ENCODE measurements around the gene NARS2. TPM values are rescaled to one million over a fixed set of nuclear protein-coding genes. Genes with fewer than 3 reads are reported as not detected.
"Not testable (repeated sequence)": the region's sequence is repeated elsewhere in the genome, so short reads cannot be mapped to it uniquely, and the experiment has no call there.

NARS2 gene
- total and polyA plus RNA-seq, 7 donors, result 12.8 to 22.3 (median 14.5) TPM

- no peak for TF ChIP-seq CTCF (IDR thresholded peaks at IDR 0.05)
- intact Hi-C loops (cut with DNase I), result no loop called here
- WGBS, 3 donors, result 57 to 62% (median 58%) methylated on average over 5 of the region's 5 CpGs
These were observed 38.7 kb upstream of the NARS2 start for GRCh38 chr11:78613378-78613813.

GRCh38 chr11:78612721-78613377 lies 38.2 kb upstream of the NARS2 start:
- H3K36me3 ChIP-seq (ENCODE audit: insufficient read depth in 1 of 2, low read depth in 1 of 2), result no peaks in the 10 kb centered on the region
- no peaks in the 10 kb centered on the region for H3K4me1 ChIP-seq
- H3K27ac ChIP-seq, result no peak overlapping the region
- H3K27me3 ChIP-seq (ENCODE audit: insufficient read depth in 3 of 3, low read length in 2 of 3), result peaks cover 0 to 7% (median 0%) of the 10 kb centered on the region in 3 donors
- ATAC-seq, result no peak
- no peak overlapping the region for H3K4me3 ChIP-seq
- no peak for TF ChIP-seq CTCF (IDR thresholded peaks at IDR 0.05)
- WGBS, 3 donors, result 57 to 75% (median 72%) methylated on average over 4 of the region's 4 CpGs
- no peaks in the 10 kb centered on the region for H3K9me3 ChIP-seq
- intact Hi-C loops (cut with DNase I), result no loop called here
- no peak for DNase-seq

More at GRCh38 chr11:78613378-78613813, 38.7 kb upstream of the NARS2 start:
- H3K4me3 ChIP-seq, result no peak overlapping the region
- H3K27ac ChIP-seq, result no peak overlapping the region
- DNase-seq (no peak), ATAC-seq (no peak)
- H3K27me3 ChIP-seq (ENCODE audit: insufficient read depth in 3 of 3, low read length in 2 of 3), result peaks cover 0 to 7% (median 0%) of the 10 kb centered on the region in 3 donors
- no peaks in the 10 kb centered on the region for H3K9me3 ChIP-seq
- H3K4me1 ChIP-seq, result no peaks in the 10 kb centered on the region
- no peaks in the 10 kb centered on the region for H3K36me3 ChIP-seq (ENCODE audit: insufficient read depth in 1 of 2, low read depth in 1 of 2)

DNA sequence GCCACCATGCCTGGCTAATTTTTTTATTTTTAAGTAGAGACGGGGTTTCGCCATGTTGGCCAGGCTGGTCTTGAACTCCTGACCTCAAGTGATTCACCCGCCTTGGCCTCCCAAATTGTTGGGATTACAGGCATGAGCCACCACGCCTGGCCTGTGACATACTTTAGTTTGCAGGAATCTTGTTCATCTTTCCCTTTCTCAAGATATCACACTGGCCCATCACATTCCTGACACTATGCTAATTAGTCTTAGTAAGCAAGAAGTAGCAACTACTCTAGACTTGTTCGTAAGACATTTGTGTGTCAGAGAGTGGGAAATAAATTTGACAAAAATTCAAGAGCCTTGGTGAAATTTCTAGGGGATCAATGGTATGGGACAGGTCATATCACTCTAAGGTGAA lies 34.7 kb upstream of the NARS2 start:
- intact Hi-C loops (cut with DNase I); H3K9me3 ChIP-seq; H3K27me3 ChIP-seq (ENCODE audit: insufficient read depth in 3 of 3, low read length in 2 of 3); H3K27ac ChIP-seq; H3K36me3 ChIP-seq (ENCODE audit: insufficient read depth in 1 of 2, low read depth in 1 of 2); DNase-seq; H3K4me1 ChIP-seq; H3K4me3 ChIP-seq; ATAC-seq: not testable (repeated sequence)
- 80 to 92% (median 90%) methylated on average over 5 of the region's 5 CpGs for WGBS, 3 donors

- DNase-seq (no peak), ATAC-seq (no peak)
- no peaks in the 10 kb centered on the region for H3K4me1 ChIP-seq
- no peak overlapping the region for H3K4me3 ChIP-seq
- no peaks in the 10 kb centered on the region for H3K9me3 ChIP-seq
- TF ChIP-seq CTCF (IDR thresholded peaks at IDR 0.05), result no peak
- H3K27ac ChIP-seq, result no peak overlapping the region
- H3K36me3 ChIP-seq (ENCODE audit: insufficient read depth in 1 of 2, low read depth in 1 of 2), result no peaks in the 10 kb centered on the region
- H3K27me3 ChIP-seq (ENCODE audit: insufficient read depth in 3 of 3, low read length in 2 of 3), result peaks cover 0 to 3% (median 2%) of the 10 kb centered on the region in 3 donors
- intact Hi-C loops (cut with DNase I), result no loop called here
These were observed 33.0 kb upstream of the NARS2 start for GRCh38 chr11:78607696-78608095.

DNA sequence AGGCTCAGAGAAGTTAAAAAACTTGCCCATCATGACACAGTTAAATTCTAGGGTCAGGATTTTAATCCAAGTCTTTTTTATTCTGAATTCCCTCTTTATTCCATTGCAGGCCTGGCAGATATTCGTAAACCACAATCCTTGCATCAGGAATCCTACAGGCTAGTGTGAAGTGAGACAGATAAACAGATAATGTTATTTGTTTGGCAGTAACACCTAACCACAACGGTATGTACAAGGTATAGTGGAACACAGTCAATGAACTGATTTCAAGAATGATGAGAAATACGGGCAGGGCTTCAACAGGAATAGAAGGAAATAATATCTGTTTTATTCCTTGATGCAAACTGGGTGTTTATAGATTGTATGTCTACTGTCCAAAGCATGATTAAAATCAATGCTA lies 32.0 kb upstream of the NARS2 start:
- H3K36me3 ChIP-seq (ENCODE audit: insufficient read depth in 1 of 2, low read depth in 1 of 2), result no peaks in the 10 kb centered on the region
- no peak for TF ChIP-seq CTCF (IDR thresholded peaks at IDR 0.05)
- H3K27me3 ChIP-seq (ENCODE audit: insufficient read depth in 3 of 3, low read length in 2 of 3), result peaks cover 0 to 4% (median 3%) of the 10 kb centered on the region in 3 donors
- DNase-seq, result no peak
- ATAC-seq, result no peak
- H3K4me3 ChIP-seq, result no peak overlapping the region
- 72 to 80% (median 75%) methylated on average over 3 of the region's 3 CpGs for WGBS, 3 donors
- H3K4me1 ChIP-seq, result no peaks in the 10 kb centered on the region
- H3K9me3 ChIP-seq, result no peaks in the 10 kb centered on the region
- intact Hi-C loops (cut with DNase I), result no loop called here
- no peak overlapping the region for H3K27ac ChIP-seq
